HCT116 (cell line): ENCODE data around the gene ALAS1. TPM values are rescaled to one million over a fixed set of nuclear protein-coding genes. Genes with fewer than 3 reads are reported as not detected.

Experiments used
- ATAC-seq: fragments of 200-7000 bp; cut with Tn5 transposase; 2 replicates; pipeline ENCODE4 v1.9.1; 2020; ENCODE audit warnings: mild to moderate bottlenecking, moderate library complexity
- BruUV-seq: library from RNA; stranded (reverse); fragments of 400-500 nt; replicated peaks from 2 replicates; lab custom pipeline; 2021; lab: Mats Ljungman, UMichigan
- CTCF ChIA-PET: fragments of 300-600 bp; sonication (Branson Sonifier 250); formaldehyde crosslinking; loops from one replicate; lab custom pipeline; 2021; ENCODE audit warnings: antibody characterized with exemption; lab: Charles Lee
- POLR2A ChIA-PET: fragments of 300-600, 350-600 bp; sonication (Branson Sonifier 250); formaldehyde crosslinking; loops from one replicate; lab custom pipeline; 2021; ENCODE audit warnings: antibody characterized with exemption; lab: Charles Lee
- RAD21 ChIA-PET, 2 experiments: fragments of 300-600 bp; sonication (Branson Sonifier 250); formaldehyde crosslinking; loops; one replicate each; lab custom pipeline; 2023; ENCODE audit warnings: low total read pairs in 2 of 2; ENCODE audit not compliant: uncharacterized antibody in 2 of 2, unreplicated experiment in 2 of 2, low non-redundant PET in 1 of 2; lab: Charles Lee
- DNase-seq: peaks from one replicate; pipeline ENCODE4 v3.0.0-alpha.2; 2010; ENCODE audit warnings: low read depth, low spot score
- H2AFZ ChIP-seq: fragments of 200-600 bp; shearing (Covaris generic), sonication (generic); 2 replicates; pipeline ENCODE4 v1.6.1; 2017; ENCODE audit warnings: low read depth, mixed run types, mixed read lengths, antibody characterized with exemption, low read length; ENCODE audit not compliant: poor library complexity, severe bottlenecking
- H3K27ac ChIP-seq: 2 replicates; pipeline ENCODE4 v1.5.1; 2012; ENCODE audit warnings: low read depth, low read length
- H3K27me3 ChIP-seq: fragments of 200-600 bp; sonication (generic); 2 replicates; pipeline ENCODE4 v1.6.1; 2016; ENCODE audit warnings: mixed run types, low read length, mixed read lengths; ENCODE audit not compliant: insufficient read depth
- H3K36me3 ChIP-seq, 2 experiments: fragments of 200-500 bp in 1 of 2; fragments of 200-600 bp in 1 of 2; sonication (Bioruptor generic) in 1 of 2; sonication (generic) in 1 of 2; 2 replicates each; pipeline versions ENCODE4 v1.5.1 to v1.6.1; 2014 to 2016; ENCODE audit warnings: low read length in 2 of 2, inconsistent platforms in 1 of 2, mixed read lengths in 1 of 2, mixed run types in 1 of 2; ENCODE audit not compliant: insufficient read depth in 2 of 2, control insufficient read depth in 1 of 2
- H3K4me1 ChIP-seq, 2 experiments: fragments of 200-600 bp in 1 of 2; sonication (generic) in 1 of 2; 2 replicates each; pipeline versions ENCODE4 v1.5.1 to v1.6.1; 2012 to 2017; ENCODE audit warnings: low read length in 2 of 2, inconsistent platforms in 1 of 2, mild to moderate bottlenecking in 1 of 2, mixed read lengths in 1 of 2, mixed run types in 1 of 2, moderate library complexity in 1 of 2; ENCODE audit not compliant: insufficient read depth in 2 of 2, control insufficient read depth in 1 of 2
- H3K4me2 ChIP-seq: fragments of 200-600 bp; sonication (generic); 2 replicates; pipeline ENCODE4 v1.6.1; 2017; ENCODE audit warnings: mixed run types, low read length, mixed read lengths
- H3K4me3 ChIP-seq, 2 experiments: fragments of 200-600 bp in 1 of 2; sonication (generic) in 1 of 2; replicated peaks in 1 of 2; 2 replicates each; pipeline ENCODE4 v1.5.1; 2011 to 2016; ENCODE audit warnings: low read length in 2 of 2, control low read depth in 1 of 2, low read depth in 1 of 2, mild to moderate bottlenecking in 1 of 2, mixed read lengths in 1 of 2, mixed run types in 1 of 2
- H3K79me2 ChIP-seq: fragments of 200-600 bp; sonication (generic); 2 replicates; pipeline ENCODE4 v1.6.1; 2017; ENCODE audit warnings: mild to moderate bottlenecking, mixed run types, low read length, moderate library complexity, mixed read lengths; ENCODE audit not compliant: insufficient read depth
- H3K9ac ChIP-seq: fragments of 200-600 bp; sonication (generic); 2 replicates; pipeline ENCODE4 v1.6.1; 2016; ENCODE audit warnings: low read length, mixed read lengths
- H3K9me2 ChIP-seq: fragments of 200-600 bp; sonication (generic), shearing (Covaris generic); 2 replicates; pipeline ENCODE4 v1.6.1; 2017; ENCODE audit warnings: mixed run types, mild to moderate bottlenecking, moderate library complexity; ENCODE audit not compliant: insufficient read depth
- H3K9me3 ChIP-seq, 2 experiments: fragments of 200-500 bp in 1 of 2; fragments of 200-600 bp in 1 of 2; sonication (Bioruptor generic) in 1 of 2; sonication (generic) in 1 of 2; 2 replicates each; pipeline ENCODE4 v1.6.1; 2014 to 2017; ENCODE audit warnings: low read length in 2 of 2, mixed read lengths in 2 of 2, inconsistent platforms in 1 of 2, low read depth in 1 of 2, mild to moderate bottlenecking in 1 of 2, mixed run types in 1 of 2, moderate library complexity in 1 of 2; ENCODE audit not compliant: control insufficient read depth in 1 of 2, insufficient read depth in 1 of 2
- H4K20me1 ChIP-seq: fragments of 200-600 bp; sonication (generic), shearing (Covaris generic); 2 replicates; pipeline ENCODE4 v1.6.1; 2017; ENCODE audit warnings: mixed run types, mild to moderate bottlenecking, moderate library complexity; ENCODE audit not compliant: insufficient read depth
- CBX3 ChIP-seq: IDR thresholded peaks from 2 replicates; pipeline ENCODE4 v1.6.1; 2012; ENCODE audit warnings: low read depth
- CEBPB ChIP-seq: IDR thresholded peaks from 2 replicates; pipeline ENCODE4 v1.6.1; 2012; ENCODE audit warnings: low read depth
- EGR1 ChIP-seq: IDR thresholded peaks from 2 replicates; pipeline ENCODE4 v1.6.1; 2012; ENCODE audit warnings: low read depth
- ELF1 ChIP-seq: IDR thresholded peaks from 2 replicates; pipeline ENCODE4 v1.6.1; 2012; ENCODE audit warnings: low read depth, borderline replicate concordance
- EZH2 ChIP-seq: fragments of 200-600 bp; sonication (generic); IDR thresholded peaks from 2 replicates; pipeline ENCODE4 v1.6.1; 2017; ENCODE audit warnings: antibody characterized with exemption, mixed run types
- FOSL1 ChIP-seq: IDR thresholded peaks from 2 replicates; pipeline ENCODE4 v1.6.1; 2012; ENCODE audit warnings: low read depth
- POLR2A ChIP-seq: IDR thresholded peaks from 2 replicates; pipeline ENCODE4 v1.7.0; 2011; ENCODE audit warnings: borderline replicate concordance; ENCODE audit not compliant: insufficient read depth, insufficient read length; ENCODE audit errors: extremely low read depth
- POLR2AphosphoS5 ChIP-seq: IDR thresholded peaks from 2 replicates; pipeline ENCODE4 v1.6.1; 2011; ENCODE audit warnings: mild to moderate bottlenecking, low read depth, low read length, moderate library complexity
- RAD21 ChIP-seq: IDR thresholded peaks from 2 replicates; pipeline ENCODE4 v1.6.1; 2012; ENCODE audit warnings: low read depth, mild to moderate bottlenecking
- SIN3A ChIP-seq: IDR thresholded peaks from 2 replicates; pipeline ENCODE4 v1.6.1; 2012; ENCODE audit warnings: low read depth
- SP1 ChIP-seq: IDR thresholded peaks from 2 replicates; pipeline ENCODE4 v1.6.1; 2012; ENCODE audit warnings: low read depth
- SRF ChIP-seq: IDR thresholded peaks from 2 replicates; pipeline ENCODE4 v1.6.1; 2012; ENCODE audit warnings: low read depth
- TCF7L2 ChIP-seq: IDR thresholded peaks from 2 replicates; pipeline ENCODE4 v1.7.0; 2011; ENCODE audit warnings: borderline replicate concordance, inconsistent platforms; ENCODE audit not compliant: insufficient read depth, insufficient read length; ENCODE audit errors: extremely low read depth
- YY1 ChIP-seq: IDR thresholded peaks from 2 replicates; pipeline ENCODE4 v1.6.1; 2011; ENCODE audit warnings: low read length, low read depth, moderate library complexity, mild to moderate bottlenecking; ENCODE audit not compliant: insufficient replicate concordance; ENCODE audit errors: extremely low read depth
- ZFX ChIP-seq: fragments of 450-650 bp; IDR thresholded peaks from 2 replicates; pipeline ENCODE4 v1.6.1; 2017
- ZNF274 ChIP-seq: fragments of 200-500 bp; sonication (Bioruptor generic); IDR thresholded peaks from 2 replicates; pipeline ENCODE4 v1.6.1; 2014; ENCODE audit warnings: mild to moderate bottlenecking, low read depth, low read length, inconsistent platforms
- intact Hi-C: fragments of 100-400 bp; cut with micrococcal nuclease; formaldehyde crosslinking; loops from 2 replicates; pipeline ENCODE4 v1.10.0; 2022
- total RNA-seq: library from RNA; stranded (reverse); gene quantifications from one replicate; pipeline ENCODE4 v1.2.1, GENCODE V29; 2021; ENCODE audit not compliant: unreplicated experiment
- TF ChIP-seq, protein P1 (sequence below): IDR thresholded peaks from 2 replicates; pipeline ENCODE4 v1.6.1; 2012
- TF ChIP-seq, protein P2 (sequence below): IDR thresholded peaks from 2 replicates; pipeline ENCODE4 v1.6.1; 2012
- TF ChIP-seq, protein P3 (sequence below), 3 experiments: fragments of 200-600 bp in 1 of 3; sonication (generic) in 1 of 3; IDR thresholded peaks in 2 of 3; conservative IDR thresholded peaks in 1 of 3; 2 replicates each; pipeline ENCODE4 v1.5.1; 2012 to 2017; ENCODE audit warnings: low read depth in 2 of 3, low read length in 2 of 3, antibody characterized with exemption in 1 of 3, borderline replicate concordance in 1 of 3, control low read depth in 1 of 3, mild to moderate bottlenecking in 1 of 3, mixed read lengths in 1 of 3, mixed run types in 1 of 3, moderate library complexity in 1 of 3; ENCODE audit not compliant: insufficient read depth in 1 of 3

The ALAS1 gene
- total RNA-seq, 1 experiment from 2014 or later: 74.0 TPM

DNA sequence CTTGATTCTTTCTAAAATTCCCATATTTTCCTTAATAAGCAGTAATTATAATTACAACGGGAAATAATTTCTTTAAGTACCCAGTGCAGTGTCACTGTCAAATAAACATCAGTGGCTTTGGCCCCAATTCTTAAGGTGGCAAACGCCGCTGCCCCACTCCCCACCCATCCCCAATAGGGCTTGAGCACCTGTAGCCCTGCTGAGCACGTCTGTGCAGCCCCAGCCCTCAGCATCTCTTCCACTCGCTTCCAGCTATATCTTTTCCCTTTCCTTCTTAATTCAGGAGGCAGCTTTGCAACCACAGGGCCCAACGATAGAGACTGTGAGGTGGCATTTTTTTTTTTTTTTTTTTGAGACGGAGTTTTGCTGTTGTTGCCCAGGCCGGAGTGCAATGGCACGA, 56.6 kb downstream of the ALAS1 start:
- intact Hi-C loops: no loop called here
- Histone ChIP-seq H3K4me1 (no peaks in the 10 kb centered on the region), H3K36me3 (peaks cover 56 to 70% of the 10 kb centered on the region in 2 experiments), H3K9me2 (no peaks in the 10 kb centered on the region), H3K27me3 (no peaks in the 10 kb centered on the region), H3K4me2 (no peak overlapping the region), H2AFZ (no peak overlapping the region), H4K20me1 (no peaks in the 10 kb centered on the region), H3K9ac (no peak overlapping the region), H3K79me2 (peaks cover 29% of the 10 kb centered on the region), H3K9me3 (no peaks in the 10 kb centered on the region), H3K27ac (no peak overlapping the region), H3K4me3 (no peak overlapping the region)
- BruUV-seq: no TSS peak
- TF ChIP-seq SP1 (no peak), SIN3A (no peak), RAD21 (no peak), SRF (no peak), YY1 (no peak), TCF7L2 (no peak), ELF1 (no peak), POLR2AphosphoS5 (no peak), ZNF274 (no peak), EGR1 (no peak), CBX3 (no peak)
- DNase-seq (no peak), ATAC-seq (no peak)
- ChIA-PET POLR2A (no interaction called here), RAD21 (no interaction called here), CTCF (no interaction called here)

DNA sequence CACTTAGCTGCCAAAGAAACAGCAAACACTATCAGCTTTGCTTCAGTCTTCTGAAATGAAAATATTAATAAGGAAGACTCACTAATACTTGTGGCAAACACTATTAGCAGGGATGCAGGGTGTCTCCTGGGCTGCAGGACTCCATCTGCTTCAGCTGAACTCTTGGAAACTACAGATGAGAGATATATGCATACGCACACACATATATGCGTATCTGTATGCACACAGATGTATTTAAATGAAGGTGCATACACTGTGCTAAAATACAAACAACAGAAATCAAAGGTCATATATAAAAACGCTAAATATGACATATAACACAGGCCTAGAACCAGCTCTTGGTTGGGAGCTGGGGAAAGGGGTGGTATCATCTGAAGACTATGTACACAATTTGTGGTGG, 58.2 kb downstream of the ALAS1 start:
- H2AFZ ChIP-seq: no peak overlapping the region
- H3K9me2 ChIP-seq: no peaks in the 10 kb centered on the region
- H3K36me3 ChIP-seq: peaks cover 67 to 76% of the 10 kb centered on the region in 2 experiments
- H3K4me3 ChIP-seq: no peak overlapping the region
- H4K20me1 ChIP-seq: no peaks in the 10 kb centered on the region
- H3K27ac ChIP-seq: no peak overlapping the region
- no TSS peak for BruUV-seq
- H3K27me3 ChIP-seq: no peaks in the 10 kb centered on the region
- DNase-seq (no peak), ATAC-seq (no peak)
- ChIA-PET RAD21 (no interaction called here), POLR2A (interaction anchor here (1.3 kb wide), 1 partner anchor 16 kb away, joined by 4 read pairs; no protein-coding TSS in a partner anchor), CTCF (no interaction called here)
- no peaks in the 10 kb centered on the region for H3K4me1 ChIP-seq
- no peak overlapping the region for H3K9ac ChIP-seq
- peaks cover 43% of the 10 kb centered on the region for H3K79me2 ChIP-seq
- intact Hi-C loops: no loop called here
- no peak overlapping the region for H3K4me2 ChIP-seq
- H3K9me3 ChIP-seq: no peaks in the 10 kb centered on the region
- TF ChIP-seq FOSL1 (no peak), YY1 (no peak), POLR2AphosphoS5 (no peak), EZH2 (no peak), EGR1 (no peak), CEBPB (no peak), TCF7L2 (no peak), SRF (no peak), ELF1 (no peak), ZFX (no peak), SIN3A (no peak), POLR2A (no peak)
- TF ChIP-seq, protein P1, sequence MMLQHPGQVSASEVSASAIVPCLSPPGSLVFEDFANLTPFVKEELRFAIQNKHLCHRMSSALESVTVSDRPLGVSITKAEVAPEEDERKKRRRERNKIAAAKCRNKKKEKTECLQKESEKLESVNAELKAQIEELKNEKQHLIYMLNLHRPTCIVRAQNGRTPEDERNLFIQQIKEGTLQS: no peak
- TF ChIP-seq, protein P2, sequence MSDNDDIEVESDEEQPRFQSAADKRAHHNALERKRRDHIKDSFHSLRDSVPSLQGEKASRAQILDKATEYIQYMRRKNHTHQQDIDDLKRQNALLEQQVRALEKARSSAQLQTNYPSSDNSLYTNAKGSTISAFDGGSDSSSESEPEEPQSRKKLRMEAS: no peak
- TF ChIP-seq, protein P3, sequence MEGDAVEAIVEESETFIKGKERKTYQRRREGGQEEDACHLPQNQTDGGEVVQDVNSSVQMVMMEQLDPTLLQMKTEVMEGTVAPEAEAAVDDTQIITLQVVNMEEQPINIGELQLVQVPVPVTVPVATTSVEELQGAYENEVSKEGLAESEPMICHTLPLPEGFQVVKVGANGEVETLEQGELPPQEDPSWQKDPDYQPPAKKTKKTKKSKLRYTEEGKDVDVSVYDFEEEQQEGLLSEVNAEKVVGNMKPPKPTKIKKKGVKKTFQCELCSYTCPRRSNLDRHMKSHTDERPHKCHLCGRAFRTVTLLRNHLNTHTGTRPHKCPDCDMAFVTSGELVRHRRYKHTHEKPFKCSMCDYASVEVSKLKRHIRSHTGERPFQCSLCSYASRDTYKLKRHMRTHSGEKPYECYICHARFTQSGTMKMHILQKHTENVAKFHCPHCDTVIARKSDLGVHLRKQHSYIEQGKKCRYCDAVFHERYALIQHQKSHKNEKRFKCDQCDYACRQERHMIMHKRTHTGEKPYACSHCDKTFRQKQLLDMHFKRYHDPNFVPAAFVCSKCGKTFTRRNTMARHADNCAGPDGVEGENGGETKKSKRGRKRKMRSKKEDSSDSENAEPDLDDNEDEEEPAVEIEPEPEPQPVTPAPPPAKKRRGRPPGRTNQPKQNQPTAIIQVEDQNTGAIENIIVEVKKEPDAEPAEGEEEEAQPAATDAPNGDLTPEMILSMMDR (IDR thresholded peaks at IDR 0.05 in 2 of 3, conservative IDR thresholded peaks at IDR 0.05 in 1 of 3; ENCODE audit: borderline replicate concordance in 1 of 3, insufficient read depth in 1 of 3, low read depth in 2 of 3, low read length in 2 of 3): no peak
